HG03095 (cell line): ENCODE data around the gene CHGA.

Source experiments
- ATAC-seq: cut with Tn5 transposase; IDR thresholded peaks from one replicate; pipeline ENCODE4 v1.9.1; 2021; ENCODE audit warnings: moderate library complexity; ENCODE audit not compliant: unreplicated experiment

Gene CHGA

GRCh38 chr14:92929689-92930608 is 7.0 kb downstream of the CHGA start:
- ATAC-seq = no peak

- no peak for ATAC-seq
Observed at GRCh38 chr14:92930737-92931602, 8.0 kb downstream of the CHGA start.

- no peak for ATAC-seq
Observed at GRCh38 chr14:92931681-92932447, 8.9 kb downstream of the CHGA start.

- no peak for ATAC-seq
Observed at GRCh38 chr14:92932448-92933395, 9.8 kb downstream of the CHGA start.

GRCh38 chr14:92933481-92933880 is 10.5 kb downstream of the CHGA start:
- no peak for ATAC-seq

- ATAC-seq = no peak
Observed at GRCh38 chr14:92934196-92935085, 11.5 kb downstream of the CHGA start.

- no peak for ATAC-seq
Observed at GRCh38 chr14:92935446-92935845, 12.5 kb downstream of the CHGA start.

GRCh38 chr14:92936085-92936484 is 13.1 kb downstream of the CHGA start:
- no peak for ATAC-seq

GRCh38 chr14:92937051-92937937 is 14.3 kb downstream of the CHGA start:
- ATAC-seq = no peak

- no peak for ATAC-seq
Observed at GRCh38 chr14:92938235-92938875, 15.4 kb downstream of the CHGA start.

- no peak for ATAC-seq
Observed at GRCh38 chr14:92938890-92939671, 16.1 kb downstream of the CHGA start.

- no peak for ATAC-seq
Observed at GRCh38 chr14:92939699-92940098, 16.7 kb downstream of the CHGA start.

GRCh38 chr14:92940543-92940942 is 17.6 kb downstream of the CHGA start:
- no peak for ATAC-seq

- ATAC-seq = no peak
Observed at GRCh38 chr14:92941531-92941930, 18.6 kb downstream of the CHGA start.

- ATAC-seq = no peak
Observed at GRCh38 chr14:92942136-92942535, 19.2 kb downstream of the CHGA start.

GRCh38 chr14:92942576-92942975 is 19.6 kb downstream of the CHGA start:
- ATAC-seq = no peak
